Uterus (tissue), 2 donors: Measurements from ENCODE around the gene IQGAP2.

Experiments
- CTCF ChIP-seq, 4 experiments: fragments of 200-600 bp in 2 of 4; fragments of 450-650 bp in 2 of 4; sonication (generic) in 2 of 4; IDR thresholded peaks; one replicate each; pipeline ENCODE4 v1.5.1; 2016 to 2019; ENCODE audit warnings: antibody characterized with exemption in 4 of 4, mild to moderate bottlenecking in 2 of 4, moderate library complexity in 1 of 4
- POLR2A ChIP-seq, 2 donors: fragments of 450-650 bp; IDR thresholded peaks; one replicate each; pipeline ENCODE4 v1.6.1; 2016; ENCODE audit warnings: antibody characterized with exemption in 2 of 2, mild to moderate bottlenecking in 1 of 2, moderate library complexity in 1 of 2

GRCh38 chr5:76732405-76733048 is 329.4 kb downstream of the IQGAP2 start:
- TF ChIP-seq POLR2A (IDR thresholded peaks at IDR 0.05) (no peak), CTCF (IDR thresholded peaks at IDR 0.05) (no peak)
